SK-N-MC (cell line): ENCODE results near the gene NLGN1.
A peak's percentile ranks its signal among the peaks of the same experiment; 100 is the strongest.

Experiments used
- DNase-seq: peaks from one replicate; pipeline ENCODE4 v3.0.0-alpha.2; 2011; ENCODE audit warnings: low read depth, low spot score
- H3K27ac ChIP-seq: fragments of 200-600 bp; sonication (generic); 2 replicates; pipeline ENCODE4 v1.5.1; 2016; ENCODE audit warnings: mixed run types
- H3K36me3 ChIP-seq: fragments of 200-600 bp; sonication (generic); 2 replicates; pipeline ENCODE4 v1.6.1; 2017; ENCODE audit warnings: antibody characterized with exemption, low read length, mixed read lengths; ENCODE audit not compliant: insufficient read depth
- H3K4me3 ChIP-seq: fragments of 200-600 bp; sonication (generic); 2 replicates; pipeline ENCODE4 v1.5.1; 2016
- H3K9ac ChIP-seq: fragments of 200-600 bp; sonication (generic); 2 replicates; pipeline ENCODE4 v1.8.0; 2017; ENCODE audit warnings: mixed run types, mixed read lengths; ENCODE audit not compliant: insufficient read length
- H3K9me3 ChIP-seq: fragments of 200-600 bp; sonication (generic); 2 replicates; pipeline ENCODE4 v1.6.1; 2017; ENCODE audit warnings: low read depth, mild to moderate bottlenecking, antibody characterized with exemption, low read length, moderate library complexity, mixed read lengths
- EZH2 ChIP-seq: fragments of 200-600 bp; sonication (generic); IDR thresholded peaks from one replicate; pipeline ENCODE4 v1.6.1; 2017; ENCODE audit warnings: antibody characterized with exemption
- FOXP2 ChIP-seq: optimal IDR thresholded peaks from 2 replicates; pipeline ENCODE3; 2011; ENCODE audit warnings: mild to moderate bottlenecking, moderate library complexity; ENCODE audit not compliant: insufficient read depth; ENCODE audit errors: extremely low read length, control extremely low read depth
- POLR2AphosphoS5 ChIP-seq: IDR thresholded peaks from 2 replicates; pipeline ENCODE4 v1.6.1; 2012; ENCODE audit warnings: mild to moderate bottlenecking, low read depth, low read length, borderline replicate concordance

Gene NLGN1

GRCh38 chr3:174330303-174330702 lies 932.8 kb downstream of the NLGN1 start:
- Histone ChIP-seq H3K36me3 (no peaks in the 10 kb centered on the region), H3K27ac (peak overlapping the region; percentile 2; the same call in 1 of the 2 replicates), H3K9me3 (no peaks in the 10 kb centered on the region), H3K9ac (no peak overlapping the region), H3K4me3 (no peak overlapping the region)
- no peak for DNase-seq
- TF ChIP-seq EZH2 (no peak), POLR2AphosphoS5 (peak; percentile 36; the same call in 1 of the 2 replicates), FOXP2 (no peak)

GRCh38 chr3:174331095-174331800 lies 933.7 kb downstream of the NLGN1 start:
- no peak overlapping the region for H3K9ac ChIP-seq
- no peaks in the 10 kb centered on the region for H3K9me3 ChIP-seq
- no peak overlapping the region for H3K27ac ChIP-seq
- H3K36me3 ChIP-seq = no peaks in the 10 kb centered on the region
- no peak for TF ChIP-seq FOXP2
- no peak for TF ChIP-seq EZH2
- TF ChIP-seq POLR2AphosphoS5 = no peak
- DNase-seq = no peak
- no peak overlapping the region for H3K4me3 ChIP-seq

- Histone ChIP-seq H3K36me3 (no peaks in the 10 kb centered on the region), H3K9me3 (no peaks in the 10 kb centered on the region), H3K4me3 (no peak overlapping the region), H3K27ac (no peak overlapping the region), H3K9ac (no peak overlapping the region)
- TF ChIP-seq FOXP2 (no peak), EZH2 (no peak), POLR2AphosphoS5 (no peak)
- no peak for DNase-seq
Measured at GRCh38 chr3:174332391-174332790, 934.8 kb downstream of the NLGN1 start.

DNA sequence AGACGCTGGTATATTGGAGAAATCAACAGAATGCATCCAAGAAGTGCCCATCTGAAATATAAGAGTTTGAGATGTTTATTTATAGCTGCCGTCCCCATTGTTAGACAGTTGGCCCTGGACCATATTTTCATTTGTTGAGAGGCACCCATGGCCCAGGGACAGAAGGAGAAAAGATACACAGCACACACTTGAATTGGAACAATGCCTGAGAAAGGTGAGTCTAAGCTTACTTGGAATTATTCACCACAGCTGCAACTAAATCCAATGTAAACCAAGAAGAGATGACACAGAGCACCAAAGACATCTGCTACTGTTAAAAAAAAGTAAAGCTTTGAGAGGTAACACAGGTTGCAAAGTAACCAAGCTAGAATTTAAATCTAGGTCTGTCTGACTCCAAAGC lies 936.1 kb downstream of the NLGN1 start:
- no peak for TF ChIP-seq FOXP2
- no peak for TF ChIP-seq POLR2AphosphoS5
- TF ChIP-seq EZH2 = no peak
- no peak overlapping the region for H3K9ac ChIP-seq
- H3K27ac ChIP-seq = no peak overlapping the region
- H3K36me3 ChIP-seq = no peaks in the 10 kb centered on the region
- no peak overlapping the region for H3K4me3 ChIP-seq
- no peaks in the 10 kb centered on the region for H3K9me3 ChIP-seq
- no peak for DNase-seq

DNA sequence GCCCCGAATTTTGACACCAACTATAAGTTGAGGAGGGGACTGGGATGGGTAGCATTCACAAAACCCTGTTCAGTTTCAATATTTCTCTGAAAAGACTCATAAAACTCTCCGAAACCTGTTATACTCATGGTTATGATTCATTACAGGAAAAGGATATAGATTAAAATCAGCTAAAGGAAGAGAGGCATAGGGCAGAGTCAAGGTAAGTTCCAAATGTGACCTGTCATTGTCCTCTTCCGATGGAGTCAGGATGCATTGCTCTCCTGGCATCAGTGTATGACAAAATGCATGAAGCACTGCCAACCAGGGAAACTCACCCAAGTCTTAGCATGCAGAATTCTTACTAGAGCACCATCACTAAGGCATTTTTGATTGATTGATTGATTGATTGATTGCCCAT lies 936.6 kb downstream of the NLGN1 start:
- Histone ChIP-seq H3K4me3 (no peak overlapping the region), H3K9me3 (no peaks in the 10 kb centered on the region), H3K9ac (no peak overlapping the region), H3K36me3 (no peaks in the 10 kb centered on the region), H3K27ac (no peak overlapping the region)
- DNase-seq = no peak
- no peak for TF ChIP-seq EZH2
- no peak for TF ChIP-seq FOXP2
- TF ChIP-seq POLR2AphosphoS5 = no peak

GRCh38 chr3:174335324-174335723 lies 937.8 kb downstream of the NLGN1 start:
- Histone ChIP-seq H3K4me3 (no peak overlapping the region), H3K36me3 (no peaks in the 10 kb centered on the region), H3K9ac (no peak overlapping the region), H3K27ac (no peak overlapping the region), H3K9me3 (no peaks in the 10 kb centered on the region)
- no peak for DNase-seq
- TF ChIP-seq EZH2 = no peak
- no peak for TF ChIP-seq FOXP2
- no peak for TF ChIP-seq POLR2AphosphoS5

DNA sequence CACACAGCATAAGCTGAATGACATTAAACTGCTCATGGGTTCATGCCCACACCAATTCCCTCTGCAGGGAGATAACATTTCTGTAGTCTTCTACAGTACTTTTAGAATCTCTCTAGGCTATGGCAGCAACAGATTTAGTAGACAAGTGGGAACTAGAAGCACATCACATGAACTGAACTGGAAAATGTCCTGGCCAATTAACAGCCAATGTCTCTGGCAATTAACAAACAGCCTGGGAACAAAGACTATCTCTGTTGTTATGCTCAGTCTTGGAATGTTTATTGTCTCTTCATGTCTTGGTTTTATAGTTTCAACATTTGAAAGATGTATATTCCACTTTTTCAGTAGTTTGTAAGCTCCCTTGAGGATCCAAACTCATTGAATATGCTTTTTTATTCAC lies 938.4 kb downstream of the NLGN1 start:
- Histone ChIP-seq H3K9ac (no peak overlapping the region), H3K36me3 (no peaks in the 10 kb centered on the region), H3K9me3 (no peaks in the 10 kb centered on the region), H3K4me3 (no peak overlapping the region), H3K27ac (no peak overlapping the region)
- no peak for DNase-seq
- TF ChIP-seq EZH2 (no peak), POLR2AphosphoS5 (no peak), FOXP2 (no peak)
